ENCODE results near the gene MGP.

The MGP gene

DNA sequence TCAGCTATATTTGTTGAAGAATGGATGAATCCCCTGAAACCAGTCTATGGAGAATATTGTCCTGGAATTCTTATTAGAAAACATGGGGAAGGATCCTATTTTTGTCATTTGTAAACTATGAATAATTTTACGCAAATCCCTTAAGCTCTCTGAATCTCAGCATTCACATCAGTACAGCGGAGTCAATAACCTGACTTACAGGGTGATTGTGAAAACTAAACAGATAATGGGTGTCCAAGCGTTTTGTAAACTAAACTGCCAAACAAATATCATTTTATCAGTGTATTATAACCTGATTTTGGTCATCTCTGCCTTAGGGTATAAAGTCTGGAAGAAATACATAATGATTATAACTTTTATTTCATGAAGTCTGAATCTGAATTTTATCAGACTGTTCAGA lies 52.3 kb downstream of the MGP start:
- DNase-seq (ENCODE audit: insufficient read length, low spot score) (no peak), FAIRE-seq (no peak)
